GM21619 (cell line): ENCODE data around the gene PRSS36.
"Not testable (repeated sequence)": the region's sequence is repeated elsewhere in the genome, so short reads cannot be mapped to it uniquely, and the experiment has no call there.

Experiments used
- ATAC-seq: cut with Tn5 transposase; IDR thresholded peaks from one replicate; pipeline ENCODE4 v1.9.1; 2021; ENCODE audit not compliant: unreplicated experiment

PRSS36 gene

GRCh38 chr16:31184888-31185287 lies 35.0 kb upstream of the PRSS36 start:
- ATAC-seq, result no peak

GRCh38 chr16:31183432-31184428 lies 33.9 kb upstream of the PRSS36 start:
- no peak for ATAC-seq

- ATAC-seq, result no peak
Observed at GRCh38 chr16:31182391-31182790, 32.5 kb upstream of the PRSS36 start.

DNA sequence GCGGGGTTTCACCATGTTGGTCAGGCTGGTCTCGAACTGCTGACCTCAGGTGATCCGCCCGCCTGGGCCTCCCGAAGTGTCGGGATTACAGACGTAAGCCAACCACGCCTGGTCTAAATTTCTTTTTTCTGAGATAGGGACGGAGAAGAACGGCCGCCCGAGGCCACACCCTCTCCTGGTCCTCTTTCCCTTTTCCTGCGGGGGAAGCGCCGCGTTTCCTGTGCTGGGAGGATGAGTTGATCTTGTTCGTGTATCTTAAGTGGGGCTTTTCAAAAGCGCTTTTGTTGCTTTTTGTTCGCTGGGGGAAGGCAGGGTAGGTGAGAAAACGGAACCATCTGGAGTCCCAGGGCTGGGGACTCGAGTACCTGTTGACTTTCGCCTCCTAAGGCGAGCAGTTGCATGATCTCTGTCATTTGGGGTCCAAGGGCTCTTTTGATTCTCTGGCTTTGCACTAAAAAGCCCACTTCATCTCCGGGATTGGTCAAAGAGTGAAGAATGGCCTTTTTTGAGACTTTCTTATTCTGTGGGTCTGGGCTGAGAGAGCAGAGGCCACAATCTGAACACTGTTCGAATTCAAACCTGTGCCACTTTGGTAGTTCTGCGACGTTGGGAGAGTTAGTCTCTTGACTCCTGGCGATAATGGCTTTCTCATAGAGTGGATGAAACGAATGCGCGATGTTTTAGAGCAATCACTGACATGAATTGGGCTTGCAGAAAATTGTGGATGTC lies 31.4 kb upstream of the PRSS36 start:
- ATAC-seq, result no peak

- peak; percentile 37 for ATAC-seq
Observed at GRCh38 chr16:31179747-31180459, 30.0 kb upstream of the PRSS36 start, which contains the start of gene FUS. Gene FUS, plus strand, starts transcription at chr16:31180139. Its CDS starts 76 bp downstream, at chr16:31180215.

- ATAC-seq, result peak; percentile 2
Observed at GRCh38 chr16:31179219-31179746, 29.4 kb upstream of the PRSS36 start.

DNA sequence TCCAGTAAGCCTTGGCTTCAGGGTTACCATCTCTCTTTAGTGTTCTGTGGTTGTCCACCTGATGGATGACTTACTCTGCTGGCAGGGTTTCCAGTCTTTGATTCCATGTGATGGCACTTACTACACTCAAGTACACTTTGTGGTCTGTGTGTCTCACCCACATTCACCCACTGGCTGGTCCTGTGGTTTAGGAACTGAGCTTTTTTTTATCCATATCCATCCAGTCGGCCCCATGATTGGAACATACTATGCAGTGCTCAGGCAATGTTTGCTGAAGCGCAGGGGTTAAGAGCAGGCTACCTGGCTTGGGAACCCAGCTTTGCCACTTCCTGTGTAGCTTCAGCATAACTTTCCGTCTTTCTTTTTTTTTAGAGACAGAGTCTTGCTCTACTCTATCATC lies 27.3 kb upstream of the PRSS36 start:
- no peak for ATAC-seq

- ATAC-seq, result not testable (repeated sequence)
Observed at GRCh38 chr16:31170048-31170447, 20.2 kb upstream of the PRSS36 start.

DNA sequence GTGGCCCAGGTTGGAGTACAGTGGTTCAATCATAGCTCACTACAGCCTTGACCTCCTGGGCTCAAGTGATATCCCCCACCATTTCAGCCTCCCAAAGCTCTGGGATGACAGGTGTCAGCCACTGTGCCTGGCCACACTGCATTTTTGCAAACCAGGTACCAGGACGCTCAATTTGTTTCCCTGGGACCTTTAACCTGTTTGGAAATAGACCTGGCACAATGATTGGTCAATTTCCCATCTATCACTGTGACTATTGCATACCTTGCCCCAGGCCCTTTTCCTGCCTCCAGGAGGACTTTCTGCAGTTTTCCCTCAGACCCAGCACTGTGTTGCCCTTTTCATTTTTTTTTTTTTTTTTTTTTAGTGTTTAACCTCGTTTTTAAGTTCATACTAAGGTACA lies 19.0 kb upstream of the PRSS36 start:
- no peak for ATAC-seq

DNA sequence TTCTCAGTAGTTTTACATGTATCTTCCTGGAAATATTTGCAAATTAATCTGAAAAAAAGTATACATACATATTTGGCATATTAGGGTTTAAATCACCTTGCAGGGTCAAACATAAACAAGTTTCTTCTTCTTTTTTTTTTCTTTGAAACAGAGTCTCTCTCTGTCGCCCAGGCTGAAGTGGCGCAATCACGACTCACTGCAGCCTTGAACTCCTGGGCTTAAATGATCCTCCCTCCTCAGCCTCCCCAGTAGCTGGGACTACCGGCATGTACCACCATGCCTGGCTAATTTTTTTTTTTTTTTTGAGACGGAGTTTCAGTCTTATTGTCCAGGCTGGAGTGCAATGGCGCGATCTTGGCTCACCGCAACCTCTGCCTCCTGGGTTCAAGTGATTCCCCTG lies 17.4 kb upstream of the PRSS36 start:
- no peak for ATAC-seq

DNA sequence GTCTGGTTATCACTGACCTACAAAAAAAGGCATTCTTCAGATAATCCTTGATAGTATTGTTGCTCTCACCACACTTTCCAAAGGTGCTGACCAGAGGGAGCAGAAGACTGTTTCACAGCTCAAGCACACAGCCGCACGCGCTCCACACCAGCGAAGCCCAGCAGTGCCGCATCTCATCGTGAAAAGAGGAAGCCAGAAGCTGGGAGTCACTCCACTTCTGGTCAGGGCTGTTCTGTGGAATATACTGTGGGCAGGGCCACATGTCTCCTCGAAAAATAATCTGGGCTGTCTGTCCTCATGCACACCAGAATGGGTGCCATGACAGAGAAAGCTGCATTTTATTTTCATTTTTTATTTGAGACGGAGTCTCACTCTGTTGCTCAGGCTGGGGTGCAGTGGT lies 7.3 kb upstream of the PRSS36 start:
- ATAC-seq, result no peak

DNA sequence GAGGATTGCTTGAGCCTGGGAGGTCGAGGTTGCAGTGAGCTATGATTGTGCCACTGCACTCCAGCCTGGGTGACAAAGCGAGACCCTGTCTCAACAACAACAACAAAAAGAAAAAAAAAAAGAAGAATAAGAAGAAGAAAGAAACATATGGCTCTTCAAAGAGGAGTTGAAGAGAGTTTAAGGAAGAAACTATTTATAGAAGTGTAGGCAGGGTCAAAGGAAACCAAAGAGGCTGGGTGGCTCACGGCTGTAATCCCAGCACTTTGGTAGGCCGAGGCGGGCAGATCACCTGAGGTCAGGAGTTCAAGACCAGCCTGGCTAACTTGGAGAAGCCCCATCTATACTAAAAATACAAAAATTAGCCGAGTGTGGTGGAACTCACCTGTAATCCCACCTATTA lies 1.1 kb upstream of the PRSS36 start:
- not testable (repeated sequence) for ATAC-seq

DNA sequence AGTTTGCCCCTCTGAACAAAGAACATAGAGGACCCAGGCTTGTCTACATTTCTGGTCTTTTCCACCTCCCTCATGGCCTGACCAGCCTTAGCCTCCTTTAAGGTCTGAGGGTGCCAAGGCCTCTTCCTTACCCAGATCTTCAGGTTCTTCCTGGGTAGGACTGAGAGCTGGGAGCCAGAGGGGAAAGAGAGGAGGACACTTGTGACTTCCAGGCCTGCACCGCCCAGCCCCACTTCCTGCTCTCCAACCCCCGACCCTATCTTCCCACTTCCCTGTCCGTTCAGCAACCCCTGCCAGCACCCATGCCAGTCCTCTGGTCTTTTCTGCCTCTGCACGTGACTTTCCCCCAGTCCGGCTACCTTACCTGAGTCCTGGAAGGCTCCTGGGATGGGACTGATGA lies 534 bp downstream of the PRSS36 start:
- ATAC-seq, result no peak

GRCh38 chr16:31148896-31149295 lies 970 bp downstream of the PRSS36 start:
- ATAC-seq, result no peak

GRCh38 chr16:31148281-31148728 lies 1.6 kb downstream of the PRSS36 start:
- ATAC-seq, result no peak

GRCh38 chr16:31147574-31147973 lies 2.3 kb downstream of the PRSS36 start:
- no peak for ATAC-seq

- ATAC-seq, result no peak
Observed at GRCh38 chr16:31145398-31145990, 4.4 kb downstream of the PRSS36 start.

- ATAC-seq, result not testable (repeated sequence)
Observed at GRCh38 chr16:31144418-31144817, 5.4 kb downstream of the PRSS36 start.

DNA sequence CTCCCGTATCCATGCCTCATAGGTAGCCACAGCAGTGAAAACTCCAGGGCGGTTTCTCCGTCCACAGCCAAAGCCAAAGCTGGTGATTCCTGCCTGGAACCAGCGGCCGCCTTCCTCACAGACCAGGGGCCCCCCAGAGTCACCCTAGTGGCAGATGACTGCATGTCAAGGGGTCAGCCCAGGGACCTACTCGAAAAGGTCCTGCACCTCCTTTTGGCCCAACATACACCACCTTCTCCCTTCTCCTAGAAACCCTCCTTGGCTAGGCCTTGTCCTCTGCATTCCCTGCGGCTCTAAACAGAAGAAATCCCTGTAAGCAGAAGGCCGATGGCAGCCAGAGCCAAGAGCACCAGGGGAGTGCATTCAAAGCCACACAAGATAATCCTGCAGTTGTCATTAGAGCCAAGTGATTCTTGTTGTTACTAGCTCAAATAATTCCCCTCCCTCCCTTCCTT lies 6.1 kb downstream of the PRSS36 start:
- ATAC-seq, result no peak

- ATAC-seq, result no peak
Observed at GRCh38 chr16:31143011-31143693, 6.7 kb downstream of the PRSS36 start.
